K562 (cell line): ENCODE measurements around the gene PDE1C. TPM values are rescaled to one million over a fixed set of nuclear protein-coding genes. Genes with fewer than 3 reads are reported as not detected.

Experiments
- ATAC-seq: fragments of 200-7000 bp; cut with Tn5 transposase; 3 replicates; pipeline ENCODE4 v1.9.1; 2020; ENCODE audit warnings: moderate library complexity
- BruUV-seq: library from RNA; stranded (reverse); fragments of 400-500 nt; replicated peaks from 2 replicates; lab custom pipeline; 2021; lab: Mats Ljungman, UMichigan
- CTCF ChIA-PET: fragments of 300-600 bp; formaldehyde crosslinking; extraction: SDS; loops from one replicate; lab custom pipeline; 2021; ENCODE audit warnings: low intra/inter-chr PET ratio; lab: Yijun Ruan, JAX
- POLR2A ChIA-PET: fragments of 300-600, 350-650 bp; sonication (Branson Sonifier 250); formaldehyde crosslinking; extraction: SDS; loops from one replicate; lab custom pipeline; 2021; ENCODE audit warnings: antibody characterized with exemption, inconsistent platforms; lab: Yijun Ruan, JAX
- DNase-seq, 4 experiments: peaks; one replicate each; pipeline versions ENCODE4 v3.0.0 to v3.0.0-alpha.2; 2011 to 2018; ENCODE audit warnings: low spot score in 3 of 4, mixed read lengths in 3 of 4; ENCODE audit errors: extremely low read depth in 1 of 4
- FAIRE-seq: peaks from 2 replicates; lab custom pipeline; 2011; peaks lifted over from hg19 to GRCh38; lab: Jason Lieb, UNC
- H2AFZ ChIP-seq: 2 replicates; pipeline ENCODE4 v1.6.0; 2011; ENCODE audit warnings: low read depth, low read length, control low read depth, inconsistent platforms
- H3K27ac ChIP-seq: fragments of 200-600 bp; 3 replicates; pipeline ENCODE4 v1.8.0; 2011; ENCODE audit warnings: low read depth, mild to moderate bottlenecking, control low read depth, inconsistent platforms, low read length, moderate library complexity, mixed read lengths; ENCODE audit errors: extremely low read depth
- H3K27me3 ChIP-seq, 2 experiments: fragments of 300-600 bp in 1 of 2; 2 replicates in 1 of 2; 3 replicates in 1 of 2; pipeline versions ENCODE4 v1.6.0 to v1.8.0; 2011; ENCODE audit warnings: inconsistent platforms in 2 of 2, low read length in 2 of 2, mild to moderate bottlenecking in 1 of 2, mixed read lengths in 1 of 2, moderate library complexity in 1 of 2; ENCODE audit not compliant: control insufficient read depth in 2 of 2, insufficient read depth in 2 of 2
- H3K36me3 ChIP-seq: fragments of 300-600 bp; 3 replicates; pipeline ENCODE4 v1.8.0; 2011; ENCODE audit warnings: mild to moderate bottlenecking, low read length, inconsistent platforms; ENCODE audit not compliant: control insufficient read depth, insufficient read depth
- H3K4me1 ChIP-seq, 2 experiments: fragments of 200-600 bp in 1 of 2; replicated peaks in 1 of 2; 2 replicates in 1 of 2; 3 replicates in 1 of 2; pipeline versions ENCODE4 v1.5.1 to v1.8.0; 2011; ENCODE audit warnings: inconsistent platforms in 2 of 2, low read length in 2 of 2, mild to moderate bottlenecking in 1 of 2, mixed read lengths in 1 of 2, moderate library complexity in 1 of 2; ENCODE audit not compliant: control insufficient read depth in 2 of 2, insufficient read depth in 2 of 2
- H3K4me2 ChIP-seq: 2 replicates; pipeline ENCODE4 v1.6.1; 2011; ENCODE audit warnings: low read length, control low read depth, inconsistent platforms, mixed read lengths; ENCODE audit not compliant: insufficient read depth
- H3K4me3 ChIP-seq: fragments of 200-600 bp; sonication (generic), shearing (Covaris generic); 2 replicates; pipeline ENCODE4 v1.5.1; 2016; ENCODE audit warnings: control low read depth, inconsistent platforms
- H3K79me2 ChIP-seq: fragments of 200-600 bp; 3 replicates; pipeline ENCODE4 v1.8.0; 2011; ENCODE audit warnings: low read length, inconsistent platforms; ENCODE audit not compliant: control insufficient read depth, insufficient read depth
- H3K9ac ChIP-seq, 2 experiments: 2 replicates each; pipeline versions ENCODE4 v1.6.0 to v1.6.1; 2011; ENCODE audit warnings: low read depth in 2 of 2, low read length in 2 of 2, control low read depth in 1 of 2, inconsistent platforms in 1 of 2, mild to moderate bottlenecking in 1 of 2, mixed read lengths in 1 of 2; ENCODE audit not compliant: insufficient read depth in 1 of 2
- H3K9me1 ChIP-seq: one replicate; pipeline ENCODE4 v1.6.0; 2011; ENCODE audit warnings: inconsistent platforms, mild to moderate bottlenecking, low read length, moderate library complexity; ENCODE audit not compliant: control insufficient read depth, insufficient read depth
- H3K9me3 ChIP-seq: replicated peaks from 2 replicates; pipeline ENCODE4 v1.5.1; 2011; ENCODE audit warnings: low read depth, low read length, inconsistent platforms; ENCODE audit not compliant: control insufficient read depth, insufficient read depth
- H4K20me1 ChIP-seq: replicated peaks from 2 replicates; pipeline ENCODE4 v1.6.1; 2011; ENCODE audit warnings: low read length, inconsistent platforms, mixed read lengths; ENCODE audit not compliant: control insufficient read depth, insufficient read depth
- ERF ChIP-seq: fragments of 450-650 bp; formaldehyde crosslinking; IDR thresholded peaks from 2 replicates; pipeline ENCODE4 v1.4.0; 2020; ENCODE audit warnings: mild to moderate bottlenecking, mixed read lengths
- ESRRB ChIP-seq: fragments of 250-450 bp; sonication (Bioruptor Pico); IDR thresholded peaks from 2 replicates; pipeline ENCODE4 v1.5.0; 2020; ENCODE audit warnings: mild to moderate bottlenecking, moderate library complexity, borderline replicate concordance
- GATA2 ChIP-seq: sonication (generic); formaldehyde crosslinking; IDR thresholded peaks from 2 replicates; pipeline ENCODE4 v1.4.0; 2020; ENCODE audit warnings: mild to moderate bottlenecking, missing genetic modification reagents
- KAT8 ChIP-seq: fragments of 450-650 bp; IDR thresholded peaks from 2 replicates; pipeline ENCODE4 v1.6.1; 2016; ENCODE audit warnings: low read depth, mild to moderate bottlenecking
- SFPQ ChIP-seq: fragments of 200-400 bp; formaldehyde crosslinking; IDR thresholded peaks from 2 replicates; pipeline ENCODE4 v1.6.1; 2017; ENCODE audit warnings: mild to moderate bottlenecking, low read depth, low read length, moderate library complexity
- SP1 ChIP-seq: sonication (generic); formaldehyde crosslinking; IDR thresholded peaks from 2 replicates; pipeline ENCODE4 v1.8.1; 2022; ENCODE audit warnings: mild to moderate bottlenecking, missing genetic modification reagents
- THAP7 ChIP-seq: fragments of 250-450 bp; sonication (Bioruptor Pico); IDR thresholded peaks from 2 replicates; pipeline ENCODE4 v1.5.0; 2021
- THRB ChIP-seq: fragments of 450-650 bp; formaldehyde crosslinking; conservative IDR thresholded peaks from 2 replicates; pipeline ENCODE4 v1.4.0; 2022; ENCODE audit warnings: mild to moderate bottlenecking, missing genetic modification characterization
- ZKSCAN1 ChIP-seq: fragments of 150-350 bp; IDR thresholded peaks from 2 replicates; pipeline ENCODE4 v1.6.1; 2016; ENCODE audit warnings: low read depth, low read length
- in situ Hi-C: fragments of 300-500 bp; cut with MboI; formaldehyde crosslinking; loops from 4 replicates; pipeline ENCODE4 v1.15.0; 2018; ENCODE audit warnings: inconsistent platforms, mixed read lengths
- intact Hi-C: fragments of 100-400 bp; cut with micrococcal nuclease; formaldehyde crosslinking; loops from 2 replicates; pipeline ENCODE4 v1.14.2; 2022
- polyA plus RNA-seq, 8 experiments: library from polyadenylated mRNA; depleted of rRNA in 4 of 8; stranded (reverse) in 5 of 8; unstranded in 3 of 8; fragments of >200 nt; fragmentation: Nextera tagmentation in 2 of 8; fragmentation: Illumina TruSeq in 1 of 8; extraction: Ambion mirVana in 2 of 8; extraction: Trizol in 1 of 8; gene quantifications; 2 replicates each; pipeline versions ENCODE4 v1.2.1 to v1.2.3, GENCODE V29; 2011 to 2014; ENCODE audit warnings: inconsistent platforms in 1 of 8, missing spikeins in 1 of 8
- total RNA-seq, 7 experiments: library from RNA; depleted of rRNA in 6 of 7; stranded (reverse); fragments of >200 nt in 6 of 7; fragmentation: Illumina TruSeq in 2 of 7; extraction: Trizol in 2 of 7; gene quantifications; 2 replicates each; pipeline versions ENCODE4 v1.2.1 to v1.2.3, GENCODE V29; 2011 to 2021; ENCODE audit warnings: low replicate concordance in 1 of 7

PDE1C gene
- total and polyA plus RNA-seq, 9 of the 15 experiments (the other 6 are each of a cell fraction or from before 2014, with no cell fraction given) = under 0.01 to 0.01 TPM; not detected in 7

- Histone ChIP-seq H2AFZ (no peak overlapping the region), H3K27ac (no peak overlapping the region), H3K9ac (no peak overlapping the region), H3K9me3 (no peaks in the 10 kb centered on the region), H3K4me1 (no peaks in the 10 kb centered on the region), H3K4me3 (no peak overlapping the region), H3K27me3 (no peaks in the 10 kb centered on the region), H3K36me3 (no peaks in the 10 kb centered on the region), H4K20me1 (no peaks in the 10 kb centered on the region), H3K9me1 (no peaks in the 10 kb centered on the region), H3K79me2 (no peaks in the 10 kb centered on the region), H3K4me2 (no peak overlapping the region)
- DNase-seq (no peak), ATAC-seq (no peak), FAIRE-seq (no peak)
- intact Hi-C loops (no loop called here), in situ Hi-C loops (no loop called here)
- ChIA-PET CTCF (no interaction called here), POLR2A (no interaction called here)
- no TSS peak for BruUV-seq
- TF ChIP-seq SFPQ (no peak), THAP7 (CRISPR knock-in tag) (no peak), ESRRB (CRISPR knock-in tag) (no peak), THRB (CRISPR knock-in tag) (no peak), KAT8 (no peak), GATA2 (CRISPR knock-in tag) (no peak), SP1 (CRISPR knock-in tag) (no peak), ERF (CRISPR knock-in tag) (no peak), ZKSCAN1 (no peak)
Observed at GRCh38 chr7:31962246-31962645, 108.0 kb downstream of the PDE1C start.
